RWPE1 (cell line): Measurements from ENCODE around the gene CCDC174.

Source experiments
- CTCF ChIA-PET: fragments of 350-600 bp; sonication (Branson Sonifier 250); formaldehyde crosslinking; extraction: SDS; loops from one replicate; lab custom pipeline; 2021; lab: Yijun Ruan, JAX
- POLR2A ChIA-PET: fragments of 400-600 bp; formaldehyde crosslinking; extraction: SDS; loops from one replicate; lab custom pipeline; 2020; ENCODE audit warnings: antibody characterized with exemption; ENCODE audit not compliant: low non-redundant PET; lab: Yijun Ruan, JAX
- DNase-seq: peaks from one replicate; pipeline ENCODE4 v3.0.0; 2012; ENCODE audit warnings: low spot score
- H3K27ac ChIP-seq: fragments of 450-650 bp; 2 replicates; pipeline ENCODE4 v1.5.1; 2017
- CTCF ChIP-seq: fragments of 450-650 bp; conservative IDR thresholded peaks from 2 replicates; pipeline ENCODE4 v1.5.1; 2017; ENCODE audit warnings: low read depth, mild to moderate bottlenecking

The CCDC174 gene

GRCh38 chr3:14676881-14677280 lies 25.3 kb downstream of the CCDC174 start:
- CTCF ChIA-PET = no interaction called here

GRCh38 chr3:14678015-14678503 lies 26.5 kb downstream of the CCDC174 start:
- DNase-seq = no peak
- no peak overlapping the region for H3K27ac ChIP-seq
- TF ChIP-seq CTCF = no peak
- POLR2A ChIA-PET = no interaction called here
- CTCF ChIA-PET = interaction anchor here (0.6 kb wide), 1 partner anchor 26 kb away, joined by 4 read pairs; no protein-coding TSS in a partner anchor

More at GRCh38 chr3:14676881-14677280, 25.3 kb downstream of the CCDC174 start:
- no peak for DNase-seq
- H3K27ac ChIP-seq = no peak overlapping the region
- POLR2A ChIA-PET = no interaction called here
- TF ChIP-seq CTCF = no peak

- no peak overlapping the region for H3K27ac ChIP-seq
- POLR2A ChIA-PET = no interaction called here
- TF ChIP-seq CTCF = no peak
- DNase-seq = no peak
- CTCF ChIA-PET = no interaction called here
Measured at GRCh38 chr3:14680115-14680514, 28.6 kb downstream of the CCDC174 start.

GRCh38 chr3:14680716-14681115 lies 29.2 kb downstream of the CCDC174 start:
- POLR2A ChIA-PET = no interaction called here
- no peak for TF ChIP-seq CTCF
- CTCF ChIA-PET = no interaction called here
- no peak overlapping the region for H3K27ac ChIP-seq
- no peak for DNase-seq

- DNase-seq = no peak
- ChIA-PET POLR2A (no interaction called here), CTCF (no interaction called here)
- TF ChIP-seq CTCF = no peak
- no peak overlapping the region for H3K27ac ChIP-seq
Measured at GRCh38 chr3:14684447-14684846, 32.9 kb downstream of the CCDC174 start.

GRCh38 chr3:14685179-14685578 lies 33.6 kb downstream of the CCDC174 start:
- no peak for DNase-seq
- TF ChIP-seq CTCF = no peak
- no peak overlapping the region for H3K27ac ChIP-seq
- POLR2A ChIA-PET = no interaction called here
- CTCF ChIA-PET = no interaction called here
